CD4-positive, CD25-positive, alpha-beta regulatory T cell (primary cell): Measurements from ENCODE around the gene CCDC122. TPM values are rescaled to one million over a fixed set of nuclear protein-coding genes. Genes with fewer than 3 reads are reported as not detected.
A peak's percentile ranks its signal among the peaks of the same experiment; 100 is the strongest.

Experiments used
- ATAC-seq, 2 donors: fragments of 150-1000 bp; cut with Tn5 transposase; one replicate each; pipeline ENCODE4 v1.10.0; 2021; ENCODE audit warnings: low read depth in 2 of 2, moderate number of reproducible peaks in 2 of 2, moderate library complexity in 1 of 2
- DNase-seq, 3 donors: peaks; one replicate each; pipeline versions ENCODE4 v3.0.0 to v3.0.0-alpha.2; 2012 to 2022; ENCODE audit warnings: mixed read lengths in 1 of 3
- H3K27ac ChIP-seq: one replicate; pipeline ENCODE4 v1.7.0; 2013; ENCODE audit warnings: mild to moderate bottlenecking, low read length; ENCODE audit not compliant: insufficient read depth, poor library complexity, severe bottlenecking
- H3K27me3 ChIP-seq: one replicate; pipeline ENCODE4 v1.7.0; 2013; ENCODE audit warnings: low read length; ENCODE audit not compliant: control insufficient read depth, insufficient read depth
- H3K36me3 ChIP-seq: one replicate; pipeline ENCODE4 v1.7.0; 2013; ENCODE audit warnings: mild to moderate bottlenecking, low read length, moderate library complexity; ENCODE audit not compliant: control insufficient read depth, insufficient read depth
- H3K4me1 ChIP-seq: 2 replicates; pipeline ENCODE4 v1.7.0; 2013; ENCODE audit warnings: mild to moderate bottlenecking, low read length; ENCODE audit not compliant: insufficient read depth, control insufficient read depth, poor library complexity, severe bottlenecking
- H3K4me3 ChIP-seq: one replicate; pipeline ENCODE4 v1.7.0; 2013; ENCODE audit warnings: low read depth, mild to moderate bottlenecking, low read length, moderate library complexity
- H3K9me3 ChIP-seq, 2 experiments: 1 replicate in 1 of 2; 2 replicates in 1 of 2; pipeline ENCODE4 v1.7.0; 2013; ENCODE audit warnings: low read length in 2 of 2, mild to moderate bottlenecking in 1 of 2, moderate library complexity in 1 of 2; ENCODE audit not compliant: control insufficient read depth in 2 of 2
- H3K27ac Mint-ChIP-seq, 3 donors: one replicate each; pipeline ENCODE4 v1.8.0; 2020 to 2022; ENCODE audit warnings: mild to moderate bottlenecking in 3 of 3, mixed read lengths in 3 of 3, moderate library complexity in 2 of 3
- H3K27me3 Mint-ChIP-seq: one replicate; pipeline ENCODE4 v1.8.0; 2022; ENCODE audit warnings: mild to moderate bottlenecking, mixed read lengths
- H3K36me3 Mint-ChIP-seq: one replicate; pipeline ENCODE4 v1.8.0; 2020; ENCODE audit warnings: mixed read lengths
- H3K4me1 Mint-ChIP-seq, 4 donors: one replicate each; pipeline ENCODE4 v1.8.0; 2020 to 2022; ENCODE audit warnings: mixed read lengths in 4 of 4, mild to moderate bottlenecking in 1 of 4
- H3K4me3 Mint-ChIP-seq, 4 donors: one replicate each; pipeline ENCODE4 v1.8.0; 2020 to 2022; ENCODE audit warnings: mild to moderate bottlenecking in 4 of 4, mixed read lengths in 4 of 4, moderate library complexity in 3 of 4
- H3K9me3 Mint-ChIP-seq, 7 donors: one replicate each; pipeline ENCODE4 v1.8.0; 2020 to 2022; ENCODE audit warnings: mixed read lengths in 7 of 7, mild to moderate bottlenecking in 3 of 7, moderate library complexity in 2 of 7
- polyA plus RNA-seq, 4 donors: library from polyadenylated mRNA; unstranded; fragments of 300-500 nt; fragmentation: Illumina TruSeq; gene quantifications; one replicate each; pipeline ENCODE4 v1.2.3, GENCODE V29; 2021
- total RNA-seq: library from RNA; stranded (reverse); gene quantifications from one replicate; pipeline ENCODE4 v1.2.3, GENCODE V29; 2022

The CCDC122 gene
- total and polyA plus RNA-seq, 5 donors from 2014 or later, result 0.63 to 4.3 (median 3.8) TPM

DNA sequence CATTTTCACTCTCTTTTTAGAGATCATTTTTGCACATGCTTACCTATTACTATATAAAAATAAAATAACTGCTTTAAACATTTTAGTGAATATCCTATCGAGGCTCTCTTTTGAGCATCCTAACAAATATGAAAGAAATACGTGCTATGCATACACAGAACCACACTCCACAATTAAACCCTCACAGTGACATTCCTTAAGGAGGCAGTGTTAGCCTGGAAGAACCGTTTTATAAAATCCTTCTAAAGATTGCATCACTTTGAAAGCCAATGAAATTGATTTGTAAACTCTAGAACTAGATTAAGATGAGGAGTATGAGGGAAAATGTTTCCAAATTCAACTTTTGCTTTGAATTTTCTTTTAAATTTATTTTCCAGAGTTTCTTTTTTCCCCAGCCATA lies 81.7 kb downstream of the CCDC122 start:
- H3K27ac ChIP-seq, result no peak overlapping the region
- H3K36me3 Mint-ChIP-seq, result no peaks in the 10 kb centered on the region
- ATAC-seq, result no peak
- H3K9me3 ChIP-seq, result no peaks in the 10 kb centered on the region
- H3K4me1 Mint-ChIP-seq, result peaks cover 0 to 7% (median 5%) of the 10 kb centered on the region in 4 donors
- no peaks in the 10 kb centered on the region for H3K4me1 ChIP-seq
- H3K27me3 Mint-ChIP-seq, result peaks cover 12% of the 10 kb centered on the region
- no peaks in the 10 kb centered on the region for H3K36me3 ChIP-seq
- DNase-seq, result no peak
- no peak overlapping the region for H3K4me3 Mint-ChIP-seq
- no peak overlapping the region for H3K4me3 ChIP-seq
- no peaks in the 10 kb centered on the region for H3K9me3 Mint-ChIP-seq
- H3K27ac Mint-ChIP-seq, result no peak overlapping the region
- H3K27me3 ChIP-seq, result no peaks in the 10 kb centered on the region

DNA sequence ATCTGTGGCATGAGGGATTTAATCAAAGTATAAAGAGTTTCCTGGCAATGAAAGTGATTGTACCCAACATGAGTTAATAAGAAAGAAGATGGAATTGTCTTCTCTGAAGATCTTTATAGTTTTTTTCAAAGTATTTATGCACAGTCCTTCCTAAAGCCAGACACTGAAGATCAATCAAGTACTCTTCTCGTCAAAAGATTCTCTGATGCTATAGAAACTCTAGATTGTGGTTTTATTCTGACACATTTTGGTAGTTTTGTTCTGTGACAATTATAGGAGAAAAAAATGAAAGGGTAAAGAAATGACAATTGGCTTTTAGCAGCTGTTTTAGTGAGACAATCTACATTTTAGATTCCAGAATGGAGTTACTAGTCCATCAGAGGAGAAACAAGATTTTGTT lies 82.4 kb downstream of the CCDC122 start:
- Mint-ChIP-seq H3K4me1 (peaks cover 0 to 7% (median 5%) of the 10 kb centered on the region in 4 donors), H3K9me3 (no peaks in the 10 kb centered on the region), H3K4me3 (no peak overlapping the region), H3K36me3 (no peaks in the 10 kb centered on the region), H3K27ac (peak overlapping the region in 1 of 3 donors; percentile 43), H3K27me3 (peaks cover 12% of the 10 kb centered on the region)
- Histone ChIP-seq H3K27me3 (no peaks in the 10 kb centered on the region), H3K4me3 (no peak overlapping the region), H3K4me1 (no peaks in the 10 kb centered on the region), H3K36me3 (no peaks in the 10 kb centered on the region), H3K27ac (no peak overlapping the region), H3K9me3 (no peaks in the 10 kb centered on the region)
- no peak for ATAC-seq
- DNase-seq, result peak in 1 of 3 donors; percentile 23

DNA sequence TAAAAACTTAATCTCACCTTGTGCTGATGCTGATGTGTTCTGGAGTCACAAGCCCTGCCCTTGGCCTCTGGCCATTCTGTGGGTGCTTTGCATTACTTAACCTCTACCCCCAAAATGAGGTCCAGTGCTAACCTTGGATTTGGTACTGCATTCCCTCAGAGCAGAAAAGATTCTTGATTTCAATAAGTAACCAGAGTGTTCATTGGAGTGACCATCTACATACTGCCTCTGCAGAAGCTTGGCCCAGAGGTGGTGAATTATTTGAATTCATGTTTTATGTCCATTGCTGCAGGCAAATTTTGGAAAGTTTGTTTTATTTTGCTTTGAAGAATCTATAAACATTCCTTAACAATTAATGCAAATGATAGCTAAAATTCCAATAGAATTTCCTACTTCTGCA lies 85.1 kb downstream of the CCDC122 start:
- peaks cover 16% of the 10 kb centered on the region for H3K27me3 Mint-ChIP-seq
- H3K9me3 Mint-ChIP-seq, result no peaks in the 10 kb centered on the region
- H3K4me1 Mint-ChIP-seq, result peaks cover 0 to 7% (median 5%) of the 10 kb centered on the region in 4 donors

DNA sequence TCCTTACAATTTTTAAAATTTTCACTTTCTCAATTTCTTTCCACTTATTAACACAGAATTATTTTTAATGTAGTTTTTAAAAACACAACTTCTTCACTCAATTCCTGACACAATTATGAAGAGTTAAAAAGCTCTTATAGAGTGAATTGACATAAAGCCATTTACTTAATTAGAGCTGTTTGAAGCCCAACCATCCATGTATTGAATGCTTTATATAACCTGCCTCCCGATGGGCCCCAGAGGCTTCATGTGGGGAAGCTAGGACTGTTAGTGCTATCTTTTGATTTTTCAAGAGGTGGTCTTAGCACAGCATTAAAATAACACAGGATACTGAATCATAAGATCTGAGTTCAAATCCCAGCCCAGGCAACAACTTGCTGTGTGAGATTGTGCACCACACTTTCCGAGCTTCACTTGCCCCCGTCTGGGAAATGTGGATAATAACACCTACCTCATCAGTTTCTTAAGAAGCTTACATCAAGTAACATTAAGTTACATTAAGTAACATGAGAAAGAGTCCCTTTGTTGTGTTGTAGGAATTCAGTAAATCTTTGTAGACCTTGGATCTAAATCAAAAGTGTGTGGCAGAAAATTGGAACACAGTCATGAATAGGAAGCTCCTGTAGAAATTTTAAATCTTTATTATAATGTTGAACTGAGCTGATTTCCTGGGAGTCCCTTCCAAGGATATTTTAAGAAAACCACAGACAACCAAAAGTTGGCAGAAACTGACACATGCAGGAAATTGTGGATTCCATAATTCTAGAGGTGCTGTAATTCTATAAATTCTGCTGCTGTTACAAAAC lies 87.3 kb downstream of the CCDC122 start:
- H3K4me3 Mint-ChIP-seq, result no peak overlapping the region
- peaks cover 34% of the 10 kb centered on the region for H3K27me3 Mint-ChIP-seq
- no peak for DNase-seq
- no peak overlapping the region for H3K27ac Mint-ChIP-seq
- peaks cover 8% of the 10 kb centered on the region for H3K27me3 ChIP-seq
- no peaks in the 10 kb centered on the region for H3K36me3 Mint-ChIP-seq
- H3K36me3 ChIP-seq, result no peaks in the 10 kb centered on the region
- H3K9me3 Mint-ChIP-seq, result no peaks in the 10 kb centered on the region
- H3K4me3 ChIP-seq, result no peak overlapping the region
- ATAC-seq, result no peak
- no peak overlapping the region for H3K27ac ChIP-seq
- H3K9me3 ChIP-seq, result no peaks in the 10 kb centered on the region
- H3K4me1 ChIP-seq, result peaks cover 3% of the 10 kb centered on the region
- H3K4me1 Mint-ChIP-seq, result peaks cover 0 to 11% (median 7%) of the 10 kb centered on the region in 4 donors

More for the DNA sequence above, 85.1 kb downstream of the CCDC122 start:
- peaks cover 2% of the 10 kb centered on the region for H3K27me3 ChIP-seq
- ATAC-seq (no peak), DNase-seq (no peak)
- H3K4me3 Mint-ChIP-seq, result no peak overlapping the region
- no peaks in the 10 kb centered on the region for H3K36me3 Mint-ChIP-seq
- no peak overlapping the region for H3K27ac ChIP-seq
- no peak overlapping the region for H3K27ac Mint-ChIP-seq
- no peaks in the 10 kb centered on the region for H3K36me3 ChIP-seq
- H3K4me1 ChIP-seq, result no peaks in the 10 kb centered on the region
- no peaks in the 10 kb centered on the region for H3K9me3 ChIP-seq
- H3K4me3 ChIP-seq, result no peak overlapping the region

DNA sequence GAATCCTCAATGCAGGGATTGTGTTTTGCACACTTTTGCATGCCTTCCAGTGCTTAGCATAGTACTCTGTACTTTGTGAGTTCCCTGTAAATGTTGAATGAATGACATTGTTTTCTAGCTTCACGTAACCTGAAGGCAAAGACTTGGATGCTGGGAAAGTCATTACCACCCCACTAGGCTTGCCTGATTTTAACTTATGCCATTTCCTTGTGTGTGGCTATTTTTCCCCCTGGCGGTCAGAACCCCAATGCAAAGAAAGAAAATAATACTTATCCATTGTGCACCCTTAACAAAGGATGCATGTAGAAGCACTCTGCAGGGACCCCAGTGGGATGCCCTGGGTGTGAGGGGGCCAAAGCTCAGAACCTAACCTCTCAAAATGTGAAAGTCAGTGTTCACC lies 91.5 kb downstream of the CCDC122 start:
- peaks cover 42% of the 10 kb centered on the region for H3K27me3 Mint-ChIP-seq

DNA sequence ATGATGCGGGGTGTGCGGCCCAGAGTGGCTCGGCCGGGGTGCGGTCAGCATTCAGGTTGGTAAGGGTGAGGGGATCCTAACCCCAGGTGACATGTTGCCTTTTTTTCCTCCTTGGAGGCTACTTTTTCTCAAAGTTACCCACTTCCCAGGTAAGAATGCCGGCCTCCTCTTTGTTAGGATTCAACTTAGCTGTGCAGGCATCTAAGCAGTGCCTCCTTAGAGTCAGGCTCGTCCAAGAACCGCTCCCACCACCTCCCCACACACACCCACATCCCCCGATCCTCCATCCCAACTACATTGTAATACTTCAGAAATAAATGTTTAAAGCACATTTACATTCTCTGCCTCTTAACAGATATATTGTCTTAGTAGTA lies 92.0 kb downstream of the CCDC122 start:
- Mint-ChIP-seq H3K27ac (no peak overlapping the region), H3K27me3 (peaks cover 43% of the 10 kb centered on the region), H3K9me3 (peaks cover 0 to 2% (median 0%) of the 10 kb centered on the region in 7 donors), H3K4me3 (peak overlapping the region; percentile 55 to 83 (median 58)), H3K4me1 (peaks cover 0 to 17% (median 4%) of the 10 kb centered on the region in 4 donors), H3K36me3 (no peaks in the 10 kb centered on the region)
- H3K27me3 ChIP-seq, result peaks cover 8% of the 10 kb centered on the region
- ATAC-seq (no peak), DNase-seq (no peak)
- H3K27ac ChIP-seq, result no peak overlapping the region
- H3K9me3 ChIP-seq, result no peaks in the 10 kb centered on the region
- H3K4me3 ChIP-seq, result no peak overlapping the region
- H3K36me3 ChIP-seq, result no peaks in the 10 kb centered on the region
- peaks cover 13% of the 10 kb centered on the region for H3K4me1 ChIP-seq

More for the DNA sequence above, 91.5 kb downstream of the CCDC122 start:
- Mint-ChIP-seq H3K9me3 (peaks cover 0 to 2% (median 0%) of the 10 kb centered on the region in 7 donors), H3K36me3 (no peaks in the 10 kb centered on the region), H3K4me1 (peaks cover 0 to 17% (median 4%) of the 10 kb centered on the region in 4 donors), H3K27ac (no peak overlapping the region), H3K4me3 (peak overlapping the region in 3 of 4 donors; percentile 55 to 83 (median 56))
- Histone ChIP-seq H3K9me3 (no peaks in the 10 kb centered on the region), H3K4me1 (peaks cover 13% of the 10 kb centered on the region), H3K27ac (no peak overlapping the region), H3K27me3 (peaks cover 8% of the 10 kb centered on the region), H3K4me3 (no peak overlapping the region), H3K36me3 (no peaks in the 10 kb centered on the region)
- DNase-seq, result no peak
- ATAC-seq, result no peak

DNA sequence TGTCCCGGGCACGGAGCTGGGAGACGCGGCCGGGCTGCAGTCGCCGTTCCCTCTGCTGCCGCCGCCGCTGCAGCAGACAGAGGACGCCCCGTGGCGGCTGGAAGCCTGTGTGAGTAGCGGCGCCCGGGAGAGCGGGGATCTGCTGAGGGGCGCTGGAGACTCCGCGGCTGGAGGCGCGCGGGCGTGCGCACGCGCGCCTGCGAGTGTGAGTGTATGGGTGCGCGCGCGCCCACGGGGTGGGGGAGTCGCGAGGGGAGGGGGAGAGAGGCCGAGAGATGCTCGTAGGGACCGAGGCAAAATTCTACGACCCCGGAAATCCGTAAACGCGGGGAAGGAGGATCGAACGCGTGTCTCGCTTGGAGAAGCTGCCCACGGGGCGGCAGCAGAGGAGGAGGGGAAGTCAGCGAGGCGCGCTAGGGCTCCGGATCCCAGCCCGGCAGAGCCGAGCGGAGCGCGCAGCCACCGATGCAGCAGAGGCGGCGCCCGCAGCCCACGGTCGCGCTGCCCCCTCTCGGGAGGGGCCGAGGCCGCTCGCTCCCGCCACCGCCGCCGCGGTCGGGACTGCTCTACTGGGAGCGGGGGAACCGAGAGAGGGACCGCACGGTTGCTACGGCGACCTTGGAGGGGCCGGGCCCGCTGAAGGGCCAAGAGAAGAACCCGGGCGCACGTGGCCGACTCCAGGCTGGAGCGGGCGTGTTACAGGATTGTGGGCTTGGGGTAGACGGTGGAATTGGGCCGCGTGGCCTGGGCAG lies 92.6 kb downstream of the CCDC122 start, which contains the start of gene ENOX1:
TSS of gene ENOX1 (minus strand) at position 207 of the 752 bp plus-strand sequence.
- H3K27me3 Mint-ChIP-seq, result peaks cover 49% of the 10 kb centered on the region
- H3K4me1 Mint-ChIP-seq, result peaks cover 0 to 17% (median 4%) of the 10 kb centered on the region in 4 donors
- H3K4me1 ChIP-seq, result peaks cover 13% of the 10 kb centered on the region
- H3K36me3 Mint-ChIP-seq, result no peaks in the 10 kb centered on the region
- no peaks in the 10 kb centered on the region for H3K9me3 ChIP-seq
- no peaks in the 10 kb centered on the region for H3K36me3 ChIP-seq
- peak within 1 kb of the TSS in 1 of 3 donors; percentile 66 for H3K27ac Mint-ChIP-seq
- H3K27me3 ChIP-seq, result peaks cover 8% of the 10 kb centered on the region
- no peak within 1 kb of the TSS for H3K27ac ChIP-seq
- no peak within 1 kb of the TSS for H3K4me3 ChIP-seq
- DNase-seq (peak in 1 of 3 donors; percentile 47), ATAC-seq (peak in 1 of 2 donors; percentile 13)
- peaks cover 0 to 2% (median 0%) of the 10 kb centered on the region in 7 donors for H3K9me3 Mint-ChIP-seq
- H3K4me3 Mint-ChIP-seq, result peak within 1 kb of the TSS; percentile 61 to 89 (median 76)
